HG02588 (cell line): ENCODE data around the gene FAM83C.
"Not testable (repeated sequence)": the region's sequence is repeated elsewhere in the genome, so short reads cannot be mapped to it uniquely, and the experiment has no call there.

Source experiments
- ATAC-seq: cut with Tn5 transposase; IDR thresholded peaks from one replicate; pipeline ENCODE4 v1.9.1; 2021; ENCODE audit warnings: mild to moderate bottlenecking, moderate library complexity; ENCODE audit not compliant: unreplicated experiment

The FAM83C gene

GRCh38 chr20:35269055-35269781 is 23.0 kb downstream of the FAM83C start:
- no peak for ATAC-seq

DNA sequence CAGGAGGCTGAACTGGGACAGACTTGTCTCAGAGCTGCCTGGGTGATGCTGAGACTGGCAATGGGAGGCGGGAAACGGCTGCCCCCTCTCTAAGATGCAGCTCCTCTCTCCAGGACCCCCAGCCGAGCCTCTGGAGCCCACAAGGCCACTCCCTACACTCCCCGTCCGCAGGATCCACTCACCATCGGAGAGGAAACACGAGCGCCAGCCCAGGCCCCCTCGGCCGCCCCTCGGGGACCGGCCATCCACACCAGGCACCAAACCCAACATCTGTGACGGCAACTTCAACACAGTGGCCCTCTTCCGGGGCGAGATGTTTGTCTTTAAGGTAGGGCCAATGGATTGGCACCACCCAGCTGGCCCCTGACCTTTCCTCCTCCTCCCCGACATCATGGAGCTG is 25.1 kb downstream of the FAM83C start:
- ATAC-seq = no peak

DNA sequence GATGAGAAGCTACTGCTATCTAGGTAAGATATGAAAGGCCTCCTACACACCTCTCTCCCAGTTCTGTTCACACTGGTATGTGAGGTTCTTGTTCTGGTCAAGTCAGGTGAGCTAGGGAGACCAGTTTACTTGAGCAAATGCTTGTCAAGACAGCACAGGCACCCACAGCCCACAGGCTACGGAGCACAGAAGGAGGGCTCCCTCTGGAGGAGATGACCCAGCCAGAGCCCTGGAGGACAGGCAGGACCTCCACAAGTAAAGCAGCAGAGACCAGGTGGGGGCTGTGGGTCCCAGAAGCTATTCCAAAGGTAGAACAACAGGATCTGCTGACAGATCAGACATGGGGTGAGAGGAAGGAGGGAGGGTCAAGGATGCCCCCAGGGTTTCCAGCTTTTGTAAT is 27.5 kb downstream of the FAM83C start:
- ATAC-seq = no peak

GRCh38 chr20:35263532-35264341 is 28.5 kb downstream of the FAM83C start:
- no peak for ATAC-seq

DNA sequence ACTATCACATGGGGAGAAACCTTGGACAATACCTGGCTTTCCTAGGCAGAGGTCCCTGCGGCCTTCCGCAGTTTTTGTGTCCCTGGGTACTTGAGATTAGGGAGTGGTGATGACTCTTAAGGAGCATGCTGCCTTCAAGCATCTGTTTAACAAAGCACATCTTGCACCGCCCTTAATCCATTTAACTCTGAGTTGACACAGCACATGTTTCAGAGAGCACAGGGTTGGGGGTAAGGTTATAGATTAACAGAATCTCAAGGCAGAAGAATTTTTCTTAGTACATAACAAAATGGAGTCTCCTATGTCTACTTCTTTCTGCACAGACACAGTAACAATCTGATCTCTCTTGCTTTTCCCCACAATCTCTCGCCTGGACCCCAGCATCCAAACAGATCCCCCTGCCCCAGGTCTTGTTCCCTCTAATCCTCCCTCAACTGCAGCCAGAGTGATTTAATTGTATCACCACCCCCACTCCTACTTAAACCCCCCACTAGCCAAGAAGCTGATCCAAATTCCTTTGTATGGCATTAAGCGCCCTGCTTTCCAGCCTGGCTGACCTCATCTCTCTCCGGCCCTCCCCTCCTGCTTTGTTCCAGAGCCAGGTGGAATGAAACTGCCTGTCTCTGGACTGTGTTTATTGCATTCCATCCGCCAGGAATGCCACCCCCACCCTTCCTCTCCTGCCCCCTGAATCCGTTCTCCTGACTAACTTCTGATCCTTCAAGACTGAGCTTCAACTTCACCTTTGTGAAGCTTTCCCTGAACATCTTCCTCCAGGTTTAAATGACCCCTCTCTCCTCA is 29.3 kb downstream of the FAM83C start:
- not testable (repeated sequence) for ATAC-seq

DNA sequence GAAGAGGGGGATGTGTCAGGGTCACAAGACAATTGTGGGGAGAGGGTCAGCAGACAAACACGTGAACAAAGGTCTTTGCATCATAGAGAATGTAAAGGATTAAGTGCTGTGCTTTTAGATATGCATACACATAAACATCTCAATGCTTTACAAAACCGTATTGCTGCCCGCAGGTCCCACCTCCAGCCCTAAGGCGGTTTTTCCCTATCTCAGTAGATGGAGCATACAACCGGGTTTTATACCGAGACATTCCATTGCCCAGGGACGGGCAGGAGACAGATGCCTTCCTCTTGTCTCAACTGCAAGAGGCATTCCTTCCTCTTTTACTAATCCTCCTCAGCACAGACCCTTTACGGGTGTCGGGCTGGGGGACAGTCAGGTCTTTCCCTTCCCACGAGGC is 29.9 kb downstream of the FAM83C start:
- ATAC-seq = not testable (repeated sequence)

DNA sequence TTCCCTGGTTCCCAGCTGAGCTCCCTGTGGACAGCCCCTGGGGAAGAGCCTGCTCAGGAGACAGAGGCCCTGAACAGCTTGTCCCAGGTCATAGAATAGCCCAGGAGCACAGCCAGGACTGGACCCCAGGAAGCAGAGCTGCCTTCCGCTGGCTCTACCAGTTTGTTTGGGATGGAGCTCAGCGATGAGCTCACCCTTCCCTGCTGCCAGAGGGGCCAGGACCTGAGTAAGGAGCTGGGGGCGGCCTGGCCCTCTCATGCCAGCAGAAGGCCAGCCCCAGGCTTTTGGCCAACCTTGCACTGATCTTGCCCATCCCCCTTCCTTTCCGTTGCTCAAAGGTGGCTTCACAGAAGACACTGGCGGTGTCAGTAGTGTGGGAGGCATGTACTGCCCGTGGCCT is 31.8 kb downstream of the FAM83C start:
- ATAC-seq = no peak

- ATAC-seq = no peak
Observed at GRCh38 chr20:35257175-35257909, 34.9 kb downstream of the FAM83C start.

DNA sequence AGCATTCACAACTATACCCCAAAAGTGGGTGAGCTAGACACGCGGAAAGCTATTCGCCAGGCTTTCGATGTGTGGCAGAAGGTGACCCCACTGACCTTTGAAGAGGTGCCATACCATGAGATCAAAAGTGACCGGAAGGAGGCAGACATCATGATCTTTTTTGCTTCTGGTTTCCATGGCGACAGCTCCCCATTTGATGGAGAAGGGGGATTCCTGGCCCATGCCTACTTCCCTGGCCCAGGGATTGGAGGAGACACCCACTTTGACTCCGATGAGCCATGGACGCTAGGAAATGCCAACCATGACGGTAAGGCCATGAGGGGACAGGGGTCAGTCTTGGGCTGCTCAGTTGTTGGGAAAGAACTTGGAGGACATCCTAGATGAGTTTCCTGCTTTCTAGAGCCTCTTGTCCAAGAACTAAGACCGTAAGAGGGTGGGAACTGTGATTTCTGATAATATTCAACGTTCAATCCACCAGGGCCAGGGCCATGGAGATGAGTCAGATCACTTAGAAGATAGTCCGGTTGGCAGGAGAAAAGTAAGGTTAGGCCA is 37.7 kb downstream of the FAM83C start:
- no peak for ATAC-seq

GRCh38 chr20:35253010-35253409 is 39.2 kb downstream of the FAM83C start:
- ATAC-seq = no peak

DNA sequence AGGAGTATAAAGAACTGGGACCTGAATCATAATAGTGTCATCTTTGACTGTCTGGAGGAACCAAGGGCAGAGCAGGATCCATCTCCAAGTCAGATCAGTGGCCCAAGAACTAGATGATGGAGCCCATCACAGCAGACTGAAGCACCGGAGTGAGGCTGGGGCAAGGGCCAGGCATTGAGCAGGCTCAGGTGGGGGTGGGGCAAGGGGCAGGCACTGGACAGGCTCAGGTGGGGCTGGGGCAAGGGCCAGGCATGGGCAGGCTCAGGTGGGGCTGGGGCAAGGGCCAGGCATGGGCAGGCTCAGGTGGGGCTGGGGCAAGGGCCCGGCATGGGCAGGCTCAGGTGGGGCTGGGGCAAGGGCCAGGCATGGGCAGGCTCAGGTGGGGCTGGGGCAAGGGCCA is 39.6 kb downstream of the FAM83C start:
- not testable (repeated sequence) for ATAC-seq

DNA sequence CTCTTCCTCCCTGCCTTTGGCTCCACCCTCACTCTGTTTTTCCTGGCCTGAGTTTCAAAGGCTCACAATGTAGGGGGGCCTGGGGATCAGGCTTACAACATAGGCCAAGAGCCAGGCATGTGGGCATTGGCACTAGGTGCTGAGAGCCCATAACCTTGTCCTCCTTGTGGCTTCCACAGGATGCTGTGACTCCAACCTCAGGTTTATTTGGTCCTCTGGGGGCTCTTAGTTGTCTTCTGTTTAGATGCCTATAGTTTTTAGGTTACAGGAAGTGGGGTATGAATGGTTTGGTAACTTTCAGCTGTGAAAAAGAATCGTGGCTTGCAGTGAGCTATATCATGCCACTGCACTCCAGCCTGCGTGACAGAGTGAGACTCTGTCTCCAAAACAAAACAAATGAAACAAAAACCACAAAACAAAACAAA is 40.2 kb downstream of the FAM83C start:
- no peak for ATAC-seq

- ATAC-seq = no peak
Observed at GRCh38 chr20:35251613-35251940, 40.6 kb downstream of the FAM83C start.

GRCh38 chr20:35248641-35249475 is 43.4 kb downstream of the FAM83C start:
- ATAC-seq = no peak

DNA sequence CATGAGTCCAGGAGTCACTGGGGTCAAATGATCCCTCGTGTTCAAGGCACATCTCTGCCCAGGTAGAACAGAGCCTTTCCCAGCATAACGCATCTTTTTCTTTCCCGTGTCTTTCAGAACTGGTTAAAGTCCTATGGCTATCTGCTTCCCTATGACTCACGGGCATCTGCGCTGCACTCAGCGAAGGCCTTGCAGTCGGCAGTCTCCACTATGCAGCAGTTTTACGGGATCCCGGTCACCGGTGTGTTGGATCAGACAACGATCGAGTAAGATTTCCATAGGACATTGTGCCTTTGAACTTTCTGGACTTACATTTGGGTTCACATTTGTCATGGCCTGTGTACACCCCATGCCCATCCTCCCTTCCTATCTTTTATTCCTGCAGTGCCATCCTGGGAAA is 45.5 kb downstream of the FAM83C start:
- ATAC-seq = no peak

GRCh38 chr20:35243986-35244385 is 48.2 kb downstream of the FAM83C start:
- ATAC-seq = no peak

DNA sequence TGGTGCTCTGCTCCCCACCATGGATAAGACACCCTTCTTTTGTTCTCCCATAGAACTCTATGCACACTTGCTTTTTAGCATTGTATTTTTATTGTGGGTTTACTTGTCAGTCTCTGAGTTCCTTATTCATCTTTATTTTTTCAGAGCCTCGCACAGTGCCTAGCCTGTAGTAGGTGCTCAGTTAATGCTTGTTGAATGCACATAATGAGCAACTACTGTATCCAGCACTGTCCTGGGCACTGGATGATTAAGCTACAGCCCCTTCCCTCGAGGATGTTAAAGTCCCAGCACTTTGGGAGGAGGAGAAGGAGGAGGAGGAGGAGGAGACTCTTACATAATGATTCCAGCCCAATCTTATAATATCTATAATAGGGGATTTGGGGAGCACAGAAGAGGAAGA is 48.9 kb downstream of the FAM83C start:
- ATAC-seq = no peak

- no peak for ATAC-seq
Observed at GRCh38 chr20:35240811-35241293, 51.4 kb downstream of the FAM83C start.

- no peak for ATAC-seq
Observed at GRCh38 chr20:35240083-35240810, 52.0 kb downstream of the FAM83C start.
